Tibial nerve (tissue), 4 donors: ENCODE data around the gene ZNF580. TPM values are rescaled to one million over a fixed set of nuclear protein-coding genes. Genes with fewer than 3 reads are reported as not detected.

ENCODE experiments used
- DNase-seq, 2 donors: peaks; one replicate each; pipeline ENCODE4 v3.0.0-alpha.2; 2019; ENCODE audit warnings: low spot score in 2 of 2
- H3K27ac ChIP-seq, 4 donors: fragments of 200-600 bp; sonication (generic) in 3 of 4; one replicate each; pipeline ENCODE4 v1.5.1; 2017 to 2019; ENCODE audit warnings: mild to moderate bottlenecking in 1 of 4
- H3K27me3 ChIP-seq, 2 donors: fragments of 200-600 bp; sonication (generic) in 1 of 2; one replicate each; pipeline versions ENCODE4 v1.5.1 to v1.6.0; 2017 to 2019
- H3K36me3 ChIP-seq, 3 donors: fragments of 200-600 bp; sonication (generic); one replicate each; pipeline ENCODE4 v1.5.1; 2018 to 2019
- H3K4me1 ChIP-seq, 4 donors: fragments of 200-600 bp; sonication (generic) in 3 of 4; one replicate each; pipeline ENCODE4 v1.5.1; 2017 to 2019
- H3K4me3 ChIP-seq, 4 donors: fragments of 200-600 bp; sonication (generic) in 3 of 4; one replicate each; pipeline ENCODE4 v1.5.1; 2017 to 2019; ENCODE audit warnings: mild to moderate bottlenecking in 1 of 4, moderate library complexity in 1 of 4
- H3K9me3 ChIP-seq, 4 donors: fragments of 200-600 bp; sonication (generic) in 3 of 4; one replicate each; pipeline ENCODE4 v1.5.1; 2017 to 2019
- CTCF ChIP-seq, 5 experiments: fragments of 200-600 bp in 3 of 5; fragments of 450-650 bp in 2 of 5; sonication (generic) in 3 of 5; IDR thresholded peaks; one replicate each; pipeline ENCODE4 v1.5.1; 2016 to 2019; ENCODE audit warnings: antibody characterized with exemption in 5 of 5, mild to moderate bottlenecking in 3 of 5, moderate library complexity in 2 of 5
- EP300 ChIP-seq, 2 donors: sonication (generic); formaldehyde crosslinking; IDR thresholded peaks; one replicate each; pipeline ENCODE4 v1.6.1; 2017; ENCODE audit warnings: antibody characterized with exemption in 2 of 2, mild to moderate bottlenecking in 1 of 2
- POLR2A ChIP-seq, 2 donors: fragments of 450-650 bp; IDR thresholded peaks; one replicate each; pipeline ENCODE4 v1.6.1; 2017; ENCODE audit warnings: antibody characterized with exemption in 2 of 2, mild to moderate bottlenecking in 2 of 2, moderate library complexity in 2 of 2
- WGBS, 2 donors: methylation state at CpG; one replicate each; pipeline ENCODE4 v1.1.5; 2018; 5-methylcytosine and 5-hydroxymethylcytosine counted together
- total RNA-seq, 4 donors: library from RNA; depleted of rRNA; stranded (reverse); fragments of >200 nt; gene quantifications; one replicate each; pipeline ENCODE4 v1.1.0, GENCODE V29; 2016

The ZNF580 gene
- total RNA-seq, 4 donors from 2014 or later = 24.1 to 67.5 (median 35.0) TPM

DNA sequence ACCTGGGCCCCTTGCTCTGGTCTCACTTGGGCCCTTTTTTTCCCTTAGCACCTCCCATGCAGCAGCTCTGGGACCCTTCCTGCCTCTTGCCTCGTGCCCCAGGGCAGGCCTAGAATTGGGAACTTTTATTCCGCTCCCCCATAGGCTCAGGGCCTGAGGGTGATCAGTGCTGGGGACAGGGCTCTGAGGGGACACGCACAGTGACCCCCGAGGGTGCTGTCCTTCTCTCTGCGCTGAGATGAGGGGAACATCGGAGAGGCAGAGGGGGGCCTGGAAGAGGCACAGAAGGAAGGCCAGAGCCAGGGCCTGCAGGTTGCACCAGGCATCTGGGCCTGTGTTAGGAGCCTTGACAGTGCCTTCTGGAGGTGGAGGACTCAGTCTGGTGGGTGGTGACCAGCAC is 45.0 kb downstream of the ZNF580 start:
- TF ChIP-seq CTCF (IDR thresholded peaks at IDR 0.05) = no peak
- TF ChIP-seq EP300 (IDR thresholded peaks at IDR 0.05) = no peak
- no peak for TF ChIP-seq POLR2A (IDR thresholded peaks at IDR 0.05)
- peaks cover 0 to 25% (median 3%) of the 10 kb centered on the region in 4 donors for H3K4me1 ChIP-seq

GRCh38 chr19:55686311-55687050 is 45.7 kb downstream of the ZNF580 start:
- no peak for TF ChIP-seq CTCF (IDR thresholded peaks at IDR 0.05)
- TF ChIP-seq POLR2A (IDR thresholded peaks at IDR 0.05) = no peak
- TF ChIP-seq EP300 (IDR thresholded peaks at IDR 0.05) = no peak
- 82 to 88% methylated on average over 27 to 29 of the region's 29 CpGs for WGBS, 2 donors
- Histone ChIP-seq H3K4me1 (peaks cover 0 to 23% (median 0%) of the 10 kb centered on the region in 4 donors), H3K27ac (no peak overlapping the region), H3K9me3 (no peaks in the 10 kb centered on the region), H3K4me3 (no peak overlapping the region), H3K36me3 (peaks cover 0 to 99% (median 38%) of the 10 kb centered on the region in 3 donors), H3K27me3 (no peaks in the 10 kb centered on the region)
- DNase-seq = no peak

More for the DNA sequence above, 45.0 kb downstream of the ZNF580 start:
- peaks cover 0 to 99% (median 34%) of the 10 kb centered on the region in 3 donors for H3K36me3 ChIP-seq
- 91% methylated on average over 6 of the region's 6 CpGs for WGBS, 2 donors
- H3K27ac ChIP-seq = no peak overlapping the region
- no peaks in the 10 kb centered on the region for H3K9me3 ChIP-seq
- DNase-seq = no peak
- no peak overlapping the region for H3K4me3 ChIP-seq
- H3K27me3 ChIP-seq = no peaks in the 10 kb centered on the region

- peaks cover 0 to 100% (median 46%) of the 10 kb centered on the region in 3 donors for H3K36me3 ChIP-seq
- H3K27ac ChIP-seq = peak overlapping the region in 1 of 4 donors; percentile 62
- peaks cover 0 to 23% (median 0%) of the 10 kb centered on the region in 4 donors for H3K4me1 ChIP-seq
- H3K27me3 ChIP-seq = no peaks in the 10 kb centered on the region
- no peak overlapping the region for H3K4me3 ChIP-seq
- H3K9me3 ChIP-seq = no peaks in the 10 kb centered on the region
- DNase-seq = no peak
- TF ChIP-seq EP300 (IDR thresholded peaks at IDR 0.05) = no peak
- no peak for TF ChIP-seq CTCF (IDR thresholded peaks at IDR 0.05)
- TF ChIP-seq POLR2A (IDR thresholded peaks at IDR 0.05) = no peak
- WGBS, 2 donors = 87 to 90% methylated on average over 22 of the region's 22 CpGs
These were observed 46.7 kb downstream of the ZNF580 start for GRCh38 chr19:55687281-55688201.

GRCh38 chr19:55688422-55689218 is 47.8 kb downstream of the ZNF580 start:
- DNase-seq = no peak
- TF ChIP-seq CTCF (IDR thresholded peaks at IDR 0.05) (no peak), POLR2A (IDR thresholded peaks at IDR 0.05) (no peak), EP300 (IDR thresholded peaks at IDR 0.05) (no peak)
- Histone ChIP-seq H3K27me3 (no peaks in the 10 kb centered on the region), H3K4me1 (peaks cover 0 to 23% (median 0%) of the 10 kb centered on the region in 4 donors), H3K27ac (peak overlapping the region in 1 of 4 donors; percentile 62), H3K36me3 (peaks cover 0 to 100% (median 51%) of the 10 kb centered on the region in 3 donors), H3K4me3 (no peak overlapping the region), H3K9me3 (no peaks in the 10 kb centered on the region)
- 73 to 77% methylated on average over 20 to 27 of the region's 27 CpGs for WGBS, 2 donors
